HepG2 (cell line): ENCODE measurements around the gene RIOK2. TPM values are rescaled to one million over a fixed set of nuclear protein-coding genes. Genes with fewer than 3 reads are reported as not detected.

ENCODE experiments used
- BRD4 ChIP-seq: sonication (generic); formaldehyde crosslinking; IDR thresholded peaks from 2 replicates; pipeline ENCODE4 v1.4.0; 2020; ENCODE audit warnings: missing genetic modification reagents
- MAF1 ChIP-seq: sonication (generic); formaldehyde crosslinking; IDR thresholded peaks from 2 replicates; pipeline ENCODE4 v1.5.0; 2020; ENCODE audit warnings: missing genetic modification reagents, borderline replicate concordance
- SP1 ChIP-seq, 2 experiments: fragments of 450-650 bp in 1 of 2; sonication (generic) in 1 of 2; formaldehyde crosslinking in 1 of 2; IDR thresholded peaks; 2 replicates each; pipeline versions ENCODE4 v1.4.0 to v1.6.1; 2016 to 2020; ENCODE audit warnings: missing genetic modification reagents in 1 of 2
- U2AF1 ChIP-seq: fragments of 200-400 bp; formaldehyde crosslinking; optimal IDR thresholded peaks from 2 replicates; pipeline ENCODE3; 2017; ENCODE audit warnings: mild to moderate bottlenecking, low read depth, low read length
- ZNF33B ChIP-seq: sonication (generic); formaldehyde crosslinking; IDR thresholded peaks from 2 replicates; pipeline ENCODE4 v1.5.1; 2020; ENCODE audit warnings: mild to moderate bottlenecking, missing genetic modification reagents
- ZNF530 ChIP-seq: sonication (generic); formaldehyde crosslinking; IDR thresholded peaks from 2 replicates; pipeline ENCODE4 v1.5.0; 2020; ENCODE audit warnings: low read depth, mild to moderate bottlenecking, missing genetic modification reagents
- ZNF572 ChIP-seq: sonication (generic); formaldehyde crosslinking; IDR thresholded peaks from 2 replicates; pipeline ENCODE4 v1.5.1; 2020; ENCODE audit warnings: mild to moderate bottlenecking, missing genetic modification reagents
- ZNF598 ChIP-seq: sonication (generic); formaldehyde crosslinking; IDR thresholded peaks from 2 replicates; pipeline ENCODE4 v1.5.1; 2020; ENCODE audit warnings: mild to moderate bottlenecking, missing genetic modification reagents, borderline replicate concordance
- polyA plus RNA-seq, 8 experiments: library from polyadenylated mRNA; depleted of rRNA in 3 of 8; stranded (reverse) in 7 of 8; unstranded in 1 of 8; fragments of >200 nt; fragmentation: Illumina TruSeq in 4 of 8; extraction: Trizol in 4 of 8; gene quantifications; 2 replicates each; pipeline versions ENCODE4 v1.2.1 to v1.2.3, GENCODE V29; 2011 to 2016; ENCODE audit warnings: low read depth in 4 of 8, missing spikeins in 1 of 8, mixed read lengths in 1 of 8; ENCODE audit not compliant: insufficient read depth in 1 of 8
- total RNA-seq, 5 experiments: library from RNA; depleted of rRNA; stranded (reverse); fragments of >200 nt; fragmentation: Illumina TruSeq; extraction: Trizol; gene quantifications; 2 replicates each; pipeline ENCODE4 v1.2.3, GENCODE V29; 2016; ENCODE audit warnings: low read depth in 1 of 5
- TF ChIP-seq, protein P1 (sequence below): sonication (generic); formaldehyde crosslinking; IDR thresholded peaks from 2 replicates; pipeline ENCODE4 v1.5.1; 2020; ENCODE audit warnings: mild to moderate bottlenecking, missing genetic modification reagents, borderline replicate concordance
- TF ChIP-seq, protein P2 (sequence below): sonication (generic); formaldehyde crosslinking; IDR thresholded peaks from 2 replicates; pipeline ENCODE4 v1.8.1; 2022; ENCODE audit warnings: low read depth, mild to moderate bottlenecking, missing genetic modification reagents
- TF ChIP-seq, protein P3 (sequence below): sonication (generic); formaldehyde crosslinking; IDR thresholded peaks from 2 replicates; pipeline ENCODE4 v1.5.0; 2020; ENCODE audit warnings: mild to moderate bottlenecking, missing genetic modification reagents, borderline replicate concordance

Gene RIOK2
- total and polyA plus RNA-seq, 2 of the 13 experiments (the other 11 are each of a cell fraction or from before 2014, with no cell fraction given), result 8.1 to 46.6 TPM

DNA sequence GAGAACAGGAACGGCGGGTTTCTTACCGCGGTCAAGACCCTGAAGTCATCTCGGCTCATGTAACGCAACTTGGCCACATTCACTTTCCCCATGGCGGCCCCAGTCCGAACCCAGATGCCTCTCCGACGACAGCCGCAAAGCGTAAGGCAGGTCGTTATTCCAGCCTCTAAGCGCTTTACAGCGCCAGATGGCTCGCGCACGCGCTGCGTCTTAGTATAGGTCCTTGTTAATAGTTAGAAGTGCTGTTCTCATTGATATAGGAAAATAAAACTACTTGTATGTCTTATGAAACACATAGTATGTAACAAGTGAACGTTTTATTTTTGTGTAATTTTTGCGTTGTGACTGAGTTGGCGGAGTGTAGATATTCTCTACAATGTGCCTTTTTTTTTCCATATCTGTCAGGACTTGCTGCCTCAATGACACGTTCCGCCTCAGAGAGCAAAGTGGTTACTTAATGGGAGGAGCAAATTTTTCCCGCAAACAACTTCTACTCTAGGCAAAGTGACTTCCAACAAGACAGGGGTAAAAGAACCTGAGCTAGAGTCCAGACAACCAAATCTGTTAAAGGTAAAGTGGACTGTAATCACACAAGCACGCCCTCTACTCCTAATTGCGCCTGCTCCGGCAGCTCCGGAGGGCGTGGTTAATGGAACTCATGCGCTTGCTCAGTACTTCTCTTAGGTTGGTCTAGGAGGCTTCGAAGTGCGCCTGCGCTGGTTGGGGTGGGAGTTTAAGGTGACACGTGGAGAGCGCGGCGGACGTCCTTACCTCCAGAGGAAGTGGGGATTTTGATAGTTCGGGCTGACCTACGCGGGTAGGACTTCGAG is at the start of gene RIOK2 (continued):
- no peak for TF ChIP-seq U2AF1
- TF ChIP-seq BRD4 (CRISPR knock-in tag), result peak; percentile 64; the same call in 1 of the 2 replicates
- TF ChIP-seq SP1 (IDR thresholded peaks at IDR 0.05), result no peak
- peak; percentile 6; the same call in 1 of the 2 replicates for TF ChIP-seq SP1 (CRISPR knock-in tag; IDR thresholded peaks at IDR 0.05)
- TF ChIP-seq ZNF598 (CRISPR knock-in tag), result no peak; the same call in none of the 2 replicates
- TF ChIP-seq, protein P1, sequence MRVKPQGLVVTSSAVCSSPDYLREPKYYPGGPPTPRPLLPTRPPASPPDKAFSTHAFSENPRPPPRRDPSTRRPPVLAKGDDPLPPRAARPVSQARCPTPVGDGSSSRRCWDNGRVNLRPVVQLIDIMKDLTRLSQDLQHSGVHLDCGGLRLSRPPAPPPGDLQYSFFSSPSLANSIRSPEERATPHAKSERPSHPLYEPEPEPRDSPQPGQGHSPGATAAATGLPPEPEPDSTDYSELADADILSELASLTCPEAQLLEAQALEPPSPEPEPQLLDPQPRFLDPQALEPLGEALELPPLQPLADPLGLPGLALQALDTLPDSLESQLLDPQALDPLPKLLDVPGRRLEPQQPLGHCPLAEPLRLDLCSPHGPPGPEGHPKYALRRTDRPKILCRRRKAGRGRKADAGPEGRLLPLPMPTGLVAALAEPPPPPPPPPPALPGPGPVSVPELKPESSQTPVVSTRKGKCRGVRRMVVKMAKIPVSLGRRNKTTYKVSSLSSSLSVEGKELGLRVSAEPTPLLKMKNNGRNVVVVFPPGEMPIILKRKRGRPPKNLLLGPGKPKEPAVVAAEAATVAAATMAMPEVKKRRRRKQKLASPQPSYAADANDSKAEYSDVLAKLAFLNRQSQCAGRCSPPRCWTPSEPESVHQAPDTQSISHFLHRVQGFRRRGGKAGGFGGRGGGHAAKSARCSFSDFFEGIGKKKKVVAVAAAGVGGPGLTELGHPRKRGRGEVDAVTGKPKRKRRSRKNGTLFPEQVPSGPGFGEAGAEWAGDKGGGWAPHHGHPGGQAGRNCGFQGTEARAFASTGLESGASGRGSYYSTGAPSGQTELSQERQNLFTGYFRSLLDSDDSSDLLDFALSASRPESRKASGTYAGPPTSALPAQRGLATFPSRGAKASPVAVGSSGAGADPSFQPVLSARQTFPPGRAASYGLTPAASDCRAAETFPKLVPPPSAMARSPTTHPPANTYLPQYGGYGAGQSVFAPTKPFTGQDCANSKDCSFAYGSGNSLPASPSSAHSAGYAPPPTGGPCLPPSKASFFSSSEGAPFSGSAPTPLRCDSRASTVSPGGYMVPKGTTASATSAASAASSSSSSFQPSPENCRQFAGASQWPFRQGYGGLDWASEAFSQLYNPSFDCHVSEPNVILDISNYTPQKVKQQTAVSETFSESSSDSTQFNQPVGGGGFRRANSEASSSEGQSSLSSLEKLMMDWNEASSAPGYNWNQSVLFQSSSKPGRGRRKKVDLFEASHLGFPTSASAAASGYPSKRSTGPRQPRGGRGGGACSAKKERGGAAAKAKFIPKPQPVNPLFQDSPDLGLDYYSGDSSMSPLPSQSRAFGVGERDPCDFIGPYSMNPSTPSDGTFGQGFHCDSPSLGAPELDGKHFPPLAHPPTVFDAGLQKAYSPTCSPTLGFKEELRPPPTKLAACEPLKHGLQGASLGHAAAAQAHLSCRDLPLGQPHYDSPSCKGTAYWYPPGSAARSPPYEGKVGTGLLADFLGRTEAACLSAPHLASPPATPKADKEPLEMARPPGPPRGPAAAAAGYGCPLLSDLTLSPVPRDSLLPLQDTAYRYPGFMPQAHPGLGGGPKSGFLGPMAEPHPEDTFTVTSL (CRISPR knock-in tag), result no peak
- no peak for TF ChIP-seq ZNF572 (CRISPR knock-in tag)
- TF ChIP-seq, protein P2, sequence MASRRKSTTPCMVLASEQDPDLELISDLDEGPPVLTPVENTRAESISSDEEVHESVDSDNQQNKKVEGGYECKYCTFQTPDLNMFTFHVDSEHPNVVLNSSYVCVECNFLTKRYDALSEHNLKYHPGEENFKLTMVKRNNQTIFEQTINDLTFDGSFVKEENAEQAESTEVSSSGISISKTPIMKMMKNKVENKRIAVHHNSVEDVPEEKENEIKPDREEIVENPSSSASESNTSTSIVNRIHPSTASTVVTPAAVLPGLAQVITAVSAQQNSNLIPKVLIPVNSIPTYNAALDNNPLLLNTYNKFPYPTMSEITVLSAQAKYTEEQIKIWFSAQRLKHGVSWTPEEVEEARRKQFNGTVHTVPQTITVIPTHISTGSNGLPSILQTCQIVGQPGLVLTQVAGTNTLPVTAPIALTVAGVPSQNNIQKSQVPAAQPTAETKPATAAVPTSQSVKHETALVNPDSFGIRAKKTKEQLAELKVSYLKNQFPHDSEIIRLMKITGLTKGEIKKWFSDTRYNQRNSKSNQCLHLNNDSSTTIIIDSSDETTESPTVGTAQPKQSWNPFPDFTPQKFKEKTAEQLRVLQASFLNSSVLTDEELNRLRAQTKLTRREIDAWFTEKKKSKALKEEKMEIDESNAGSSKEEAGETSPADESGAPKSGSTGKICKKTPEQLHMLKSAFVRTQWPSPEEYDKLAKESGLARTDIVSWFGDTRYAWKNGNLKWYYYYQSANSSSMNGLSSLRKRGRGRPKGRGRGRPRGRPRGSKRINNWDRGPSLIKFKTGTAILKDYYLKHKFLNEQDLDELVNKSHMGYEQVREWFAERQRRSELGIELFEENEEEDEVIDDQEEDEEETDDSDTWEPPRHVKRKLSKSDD (CRISPR knock-in tag), result no peak; the same call in 1 of the 2 replicates
- no peak for TF ChIP-seq MAF1 (CRISPR knock-in tag)
- TF ChIP-seq, protein P3, sequence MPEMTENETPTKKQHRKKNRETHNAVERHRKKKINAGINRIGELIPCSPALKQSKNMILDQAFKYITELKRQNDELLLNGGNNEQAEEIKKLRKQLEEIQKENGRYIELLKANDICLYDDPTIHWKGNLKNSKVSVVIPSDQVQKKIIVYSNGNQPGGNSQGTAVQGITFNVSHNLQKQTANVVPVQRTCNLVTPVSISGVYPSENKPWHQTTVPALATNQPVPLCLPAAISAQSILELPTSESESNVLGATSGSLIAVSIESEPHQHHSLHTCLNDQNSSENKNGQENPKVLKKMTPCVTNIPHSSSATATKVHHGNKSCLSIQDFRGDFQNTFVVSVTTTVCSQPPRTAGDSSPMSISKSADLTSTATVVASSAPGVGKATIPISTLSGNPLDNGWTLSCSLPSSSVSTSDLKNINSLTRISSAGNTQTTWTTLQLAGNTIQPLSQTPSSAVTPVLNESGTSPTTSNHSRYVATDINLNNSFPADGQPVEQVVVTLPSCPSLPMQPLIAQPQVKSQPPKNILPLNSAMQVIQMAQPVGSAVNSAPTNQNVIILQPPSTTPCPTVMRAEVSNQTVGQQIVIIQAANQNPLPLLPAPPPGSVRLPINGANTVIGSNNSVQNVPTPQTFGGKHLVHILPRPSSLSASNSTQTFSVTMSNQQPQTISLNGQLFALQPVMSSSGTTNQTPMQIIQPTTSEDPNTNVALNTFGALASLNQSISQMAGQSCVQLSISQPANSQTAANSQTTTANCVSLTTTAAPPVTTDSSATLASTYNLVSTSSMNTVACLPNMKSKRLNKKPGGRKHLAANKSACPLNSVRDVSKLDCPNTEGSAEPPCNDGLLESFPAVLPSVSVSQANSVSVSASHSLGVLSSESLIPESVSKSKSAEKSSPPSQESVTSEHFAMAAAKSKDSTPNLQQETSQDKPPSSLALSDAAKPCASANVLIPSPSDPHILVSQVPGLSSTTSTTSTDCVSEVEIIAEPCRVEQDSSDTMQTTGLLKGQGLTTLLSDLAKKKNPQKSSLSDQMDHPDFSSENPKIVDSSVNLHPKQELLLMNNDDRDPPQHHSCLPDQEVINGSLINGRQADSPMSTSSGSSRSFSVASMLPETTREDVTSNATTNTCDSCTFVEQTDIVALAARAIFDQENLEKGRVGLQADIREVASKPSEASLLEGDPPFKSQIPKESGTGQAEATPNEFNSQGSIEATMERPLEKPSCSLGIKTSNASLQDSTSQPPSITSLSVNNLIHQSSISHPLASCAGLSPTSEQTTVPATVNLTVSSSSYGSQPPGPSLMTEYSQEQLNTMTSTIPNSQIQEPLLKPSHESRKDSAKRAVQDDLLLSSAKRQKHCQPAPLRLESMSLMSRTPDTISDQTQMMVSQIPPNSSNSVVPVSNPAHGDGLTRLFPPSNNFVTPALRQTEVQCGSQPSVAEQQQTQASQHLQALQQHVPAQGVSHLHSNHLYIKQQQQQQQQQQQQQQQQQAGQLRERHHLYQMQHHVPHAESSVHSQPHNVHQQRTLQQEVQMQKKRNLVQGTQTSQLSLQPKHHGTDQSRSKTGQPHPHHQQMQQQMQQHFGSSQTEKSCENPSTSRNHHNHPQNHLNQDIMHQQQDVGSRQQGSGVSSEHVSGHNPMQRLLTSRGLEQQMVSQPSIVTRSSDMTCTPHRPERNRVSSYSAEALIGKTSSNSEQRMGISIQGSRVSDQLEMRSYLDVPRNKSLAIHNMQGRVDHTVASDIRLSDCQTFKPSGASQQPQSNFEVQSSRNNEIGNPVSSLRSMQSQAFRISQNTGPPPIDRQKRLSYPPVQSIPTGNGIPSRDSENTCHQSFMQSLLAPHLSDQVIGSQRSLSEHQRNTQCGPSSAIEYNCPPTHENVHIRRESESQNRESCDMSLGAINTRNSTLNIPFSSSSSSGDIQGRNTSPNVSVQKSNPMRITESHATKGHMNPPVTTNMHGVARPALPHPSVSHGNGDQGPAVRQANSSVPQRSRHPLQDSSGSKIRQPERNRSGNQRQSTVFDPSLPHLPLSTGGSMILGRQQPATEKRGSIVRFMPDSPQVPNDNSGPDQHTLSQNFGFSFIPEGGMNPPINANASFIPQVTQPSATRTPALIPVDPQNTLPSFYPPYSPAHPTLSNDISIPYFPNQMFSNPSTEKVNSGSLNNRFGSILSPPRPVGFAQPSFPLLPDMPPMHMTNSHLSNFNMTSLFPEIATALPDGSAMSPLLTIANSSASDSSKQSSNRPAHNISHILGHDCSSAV (CRISPR knock-in tag), result peak; percentile 78; the same call in 1 of the 2 replicates
- TF ChIP-seq ZNF33B (CRISPR knock-in tag), result peak; percentile 79
- TF ChIP-seq ZNF530 (CRISPR knock-in tag), result no peak
